Caco-2 (cell line): ENCODE results near the gene TM4SF20. TPM values are rescaled to one million over a fixed set of nuclear protein-coding genes. Genes with fewer than 3 reads are reported as not detected.

ENCODE experiments used
- BruUV-seq: library from RNA; stranded (reverse); fragments of 400-500 nt; replicated peaks from 2 replicates; lab custom pipeline; 2021; lab: Mats Ljungman, UMichigan
- CTCF ChIA-PET: fragments of 300-600 bp; sonication (Branson Sonifier 250); formaldehyde crosslinking; loops from one replicate; lab custom pipeline; 2022; ENCODE audit warnings: antibody characterized with exemption; lab: Charles Lee
- POLR2A ChIA-PET: fragments of 300-600 bp; sonication (Branson Sonifier 250); formaldehyde crosslinking; loops from one replicate; lab custom pipeline; 2022; ENCODE audit warnings: antibody characterized with exemption; lab: Charles Lee
- DNase-seq, 2 experiments: peaks; one replicate each; pipeline versions ENCODE4 v3.0.0 to v3.0.0-alpha.2; 2020 to 2022
- H3K27me3 ChIP-seq: replicated peaks from 2 replicates; pipeline ENCODE4 v1.6.0; 2011; ENCODE audit warnings: low read length; ENCODE audit not compliant: control insufficient read depth, insufficient read depth
- H3K36me3 ChIP-seq: 2 replicates; pipeline ENCODE4 v1.5.1; 2011; ENCODE audit warnings: low read length; ENCODE audit not compliant: control insufficient read depth, insufficient read depth
- H3K4me1 ChIP-seq: fragments of 250-450 bp; sonication (Bioruptor Pico); 2 replicates; pipeline ENCODE4 v1.5.1; 2020; ENCODE audit warnings: mild to moderate bottlenecking
- H3K4me3 ChIP-seq: 2 replicates; pipeline ENCODE4 v1.5.1; 2011; ENCODE audit warnings: low read depth, mild to moderate bottlenecking, control low read depth, low read length
- H3K9me3 ChIP-seq: fragments of 250-450 bp; sonication (Bioruptor Pico); 2 replicates; pipeline ENCODE4 v1.5.1; 2020; ENCODE audit warnings: mild to moderate bottlenecking, moderate library complexity
- H3K27ac Mint-ChIP-seq: one replicate; pipeline ENCODE4 v1.8.0; 2022; ENCODE audit warnings: mixed read lengths; ENCODE audit not compliant: unreplicated experiment
- H3K27me3 Mint-ChIP-seq: one replicate; pipeline ENCODE4 v1.8.0; 2022; ENCODE audit warnings: mixed read lengths; ENCODE audit not compliant: insufficient read depth, unreplicated experiment
- H3K36me3 Mint-ChIP-seq: one replicate; pipeline ENCODE4 v1.8.0; 2022; ENCODE audit warnings: mild to moderate bottlenecking, mixed read lengths; ENCODE audit not compliant: insufficient read depth, unreplicated experiment
- H3K4me1 Mint-ChIP-seq: one replicate; pipeline ENCODE4 v1.8.0; 2022; ENCODE audit warnings: low read depth, mixed read lengths; ENCODE audit not compliant: unreplicated experiment
- H3K4me3 Mint-ChIP-seq: one replicate; pipeline ENCODE4 v1.8.0; 2022; ENCODE audit warnings: mild to moderate bottlenecking, moderate library complexity, mixed read lengths; ENCODE audit not compliant: unreplicated experiment
- H3K9me3 Mint-ChIP-seq: one replicate; pipeline ENCODE4 v1.8.0; 2022; ENCODE audit warnings: mixed read lengths; ENCODE audit not compliant: unreplicated experiment
- CTCF ChIP-seq, 2 experiments: fragments of 200-600 bp in 1 of 2; IDR thresholded peaks; 1 replicate in 1 of 2; 2 replicates in 1 of 2; pipeline versions ENCODE4 v1.5.1 to v1.8.0; 2011 to 2022; ENCODE audit warnings: antibody characterized with exemption in 1 of 2, control low read depth in 1 of 2, inconsistent platforms in 1 of 2, low read depth in 1 of 2, low read length in 1 of 2, mild to moderate bottlenecking in 1 of 2, moderate library complexity in 1 of 2; ENCODE audit not compliant: insufficient read depth in 1 of 2, severe bottlenecking in 1 of 2, unreplicated experiment in 1 of 2
- intact Hi-C: fragments of 100-400 bp; cut with micrococcal nuclease; formaldehyde crosslinking; loops from one replicate; pipeline ENCODE4 v1.10.0; 2022; ENCODE audit not compliant: unreplicated experiment
- total RNA-seq: library from RNA; stranded (reverse); gene quantifications from 2 replicates; pipeline ENCODE4 v1.2.3, GENCODE V29; 2022

The TM4SF20 gene
- total RNA-seq, 1 experiment from 2014 or later: 0.20 TPM

GRCh38 chr2:227374158-227374557 is 4.9 kb downstream of the TM4SF20 start:
- Histone ChIP-seq H3K36me3 (no peaks in the 10 kb centered on the region), H3K27me3 (no peaks in the 10 kb centered on the region), H3K9me3 (no peaks in the 10 kb centered on the region), H3K4me3 (no peak overlapping the region), H3K4me1 (peaks cover 16% of the 10 kb centered on the region)
- Mint-ChIP-seq H3K27ac (no peak overlapping the region), H3K9me3 (no peaks in the 10 kb centered on the region), H3K4me3 (no peak overlapping the region), H3K4me1 (peaks cover 20% of the 10 kb centered on the region), H3K36me3 (no peaks in the 10 kb centered on the region), H3K27me3 (no peaks in the 10 kb centered on the region)
- BruUV-seq: no TSS peak
- intact Hi-C loops: no loop called here
- TF ChIP-seq CTCF (IDR thresholded peaks at IDR 0.05; ENCODE audit: insufficient read depth in 1 of 2, low read depth in 1 of 2, low read length in 1 of 2, severe bottlenecking in 1 of 2, unreplicated experiment in 1 of 2): no peak
- no peak for DNase-seq
- CTCF ChIA-PET: no interaction called here
- POLR2A ChIA-PET: no interaction called here

GRCh38 chr2:227373389-227373788 is 5.7 kb downstream of the TM4SF20 start:
- no peak for DNase-seq
- no peaks in the 10 kb centered on the region for H3K27me3 Mint-ChIP-seq
- intact Hi-C loops: no loop called here
- Histone ChIP-seq H3K36me3 (no peaks in the 10 kb centered on the region), H3K9me3 (no peaks in the 10 kb centered on the region), H3K4me3 (no peak overlapping the region), H3K27me3 (no peaks in the 10 kb centered on the region), H3K4me1 (peaks cover 10% of the 10 kb centered on the region)
- peaks cover 17% of the 10 kb centered on the region for H3K4me1 Mint-ChIP-seq
- no peak for TF ChIP-seq CTCF (IDR thresholded peaks at IDR 0.05; ENCODE audit: insufficient read depth in 1 of 2, low read depth in 1 of 2, low read length in 1 of 2, severe bottlenecking in 1 of 2, unreplicated experiment in 1 of 2)
- H3K9me3 Mint-ChIP-seq: no peaks in the 10 kb centered on the region
- no peak overlapping the region for H3K27ac Mint-ChIP-seq
- H3K36me3 Mint-ChIP-seq: no peaks in the 10 kb centered on the region
- ChIA-PET CTCF (no interaction called here), POLR2A (no interaction called here)
- no peak overlapping the region for H3K4me3 Mint-ChIP-seq
- BruUV-seq: no TSS peak

GRCh38 chr2:227370791-227371312 is 8.3 kb downstream of the TM4SF20 start:
- ChIA-PET POLR2A (no interaction called here), CTCF (no interaction called here)
- no peak for DNase-seq
- H3K27me3 Mint-ChIP-seq: no peaks in the 10 kb centered on the region
- BruUV-seq: no TSS peak
- TF ChIP-seq CTCF (IDR thresholded peaks at IDR 0.05; ENCODE audit: insufficient read depth in 1 of 2, low read depth in 1 of 2, low read length in 1 of 2, severe bottlenecking in 1 of 2, unreplicated experiment in 1 of 2): no peak
- Histone ChIP-seq H3K36me3 (no peaks in the 10 kb centered on the region), H3K4me3 (no peak overlapping the region), H3K4me1 (no peaks in the 10 kb centered on the region), H3K27me3 (no peaks in the 10 kb centered on the region), H3K9me3 (no peaks in the 10 kb centered on the region)
- no peak overlapping the region for H3K27ac Mint-ChIP-seq
- no peaks in the 10 kb centered on the region for H3K4me1 Mint-ChIP-seq
- no peaks in the 10 kb centered on the region for H3K36me3 Mint-ChIP-seq
- H3K9me3 Mint-ChIP-seq: no peaks in the 10 kb centered on the region
- intact Hi-C loops: no loop called here
- H3K4me3 Mint-ChIP-seq: no peak overlapping the region
